T-helper 1 cell (primary cell): Measurements from ENCODE around the gene CPLX3.
A peak's percentile ranks its signal among the peaks of the same experiment; 100 is the strongest.
"Not testable (repeated sequence)": the region's sequence is repeated elsewhere in the genome, so short reads cannot be mapped to it uniquely, and the experiment has no call there.

Experiments used
- DNase-seq, 5 donors: peaks; one replicate each; pipeline ENCODE4 v3.0.0-alpha.2; 2012 to 2020
- total RNA-seq, 4 donors: gene quantifications; one replicate each; lab custom pipeline; 2026; lab: John Stamatoyannopoulos, UW

CPLX3 gene
- 0 reads per million in 4 donors for total RNA-seq

DNA sequence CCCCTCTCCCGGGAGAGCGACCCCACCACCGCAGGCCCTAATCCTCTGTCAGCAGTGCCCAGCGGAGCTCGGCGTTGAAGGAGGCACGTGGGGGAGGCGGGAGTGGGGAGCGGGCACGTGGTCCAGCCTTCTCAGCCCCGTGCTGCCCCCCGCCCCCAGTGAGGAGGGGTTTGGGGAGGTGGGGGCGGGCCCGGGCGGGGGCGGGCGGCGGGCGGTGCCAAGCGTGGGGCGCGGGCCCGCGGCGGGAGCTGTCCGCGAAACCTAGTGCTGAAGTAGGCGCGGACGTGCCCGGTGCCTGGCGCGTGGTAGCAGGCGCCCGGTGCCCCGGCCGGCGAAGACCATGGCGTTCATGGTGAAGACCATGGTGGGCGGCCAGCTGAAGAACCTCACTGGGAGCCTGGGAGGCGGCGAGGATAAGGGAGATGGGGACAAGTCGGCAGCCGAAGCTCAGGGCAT is at the start of gene CPLX3:
TSS of gene CPLX3 (plus strand) at position 264 of the 456 bp plus-strand sequence. CDS start at position 341, 77 bp downstream.
- DNase-seq = peak in 2 of 5 donors; percentile 41 to 48

DNA sequence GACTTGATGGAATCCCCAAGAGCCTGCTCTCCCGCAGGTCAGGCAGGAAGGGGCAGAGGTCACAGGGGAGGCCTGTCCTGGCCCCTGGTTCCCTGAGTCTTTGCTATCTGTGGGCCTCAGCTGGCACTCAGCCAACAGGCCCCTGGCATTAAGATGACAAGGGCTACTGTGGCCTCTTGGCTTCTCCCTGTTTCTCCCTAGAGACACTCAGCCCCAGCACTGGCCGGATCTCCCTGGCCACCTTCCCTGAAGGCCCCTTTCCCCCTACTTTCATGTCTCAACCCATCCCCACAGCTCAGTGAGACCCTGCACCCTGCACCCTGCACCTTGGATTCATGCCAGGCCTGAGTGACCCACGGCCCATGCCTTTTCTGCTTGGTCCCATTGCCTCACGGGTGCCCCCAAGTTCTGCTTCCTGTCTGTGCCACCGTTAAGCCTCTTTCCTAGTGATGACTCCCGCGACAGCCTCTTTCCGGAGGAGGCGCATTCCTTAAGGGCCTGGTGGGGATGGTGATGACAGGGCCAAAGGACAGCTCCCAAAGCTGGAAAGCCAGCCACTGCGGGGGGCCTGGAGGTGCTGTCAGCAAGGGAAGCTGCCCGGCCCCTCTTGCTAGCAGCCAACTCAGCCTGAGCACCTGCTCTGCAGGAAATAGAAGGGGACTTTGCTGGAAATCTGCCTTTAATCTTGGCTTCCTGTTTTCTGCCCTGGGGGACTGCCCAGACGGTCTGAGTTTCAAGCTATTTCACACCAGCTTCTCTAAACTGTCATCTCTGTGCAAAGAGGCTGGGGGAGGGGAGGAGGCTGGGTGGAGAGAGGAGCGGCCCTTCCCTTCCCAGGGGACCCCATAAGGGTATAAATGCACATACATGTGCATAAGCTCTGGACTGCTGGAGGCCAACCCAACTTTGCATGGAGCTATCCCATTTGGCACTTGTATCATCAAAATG is 49.3 kb upstream of the CPLX3 start:
- DNase-seq = peak in 4 of 5 donors; percentile 50 to 85 (median 54)

DNA sequence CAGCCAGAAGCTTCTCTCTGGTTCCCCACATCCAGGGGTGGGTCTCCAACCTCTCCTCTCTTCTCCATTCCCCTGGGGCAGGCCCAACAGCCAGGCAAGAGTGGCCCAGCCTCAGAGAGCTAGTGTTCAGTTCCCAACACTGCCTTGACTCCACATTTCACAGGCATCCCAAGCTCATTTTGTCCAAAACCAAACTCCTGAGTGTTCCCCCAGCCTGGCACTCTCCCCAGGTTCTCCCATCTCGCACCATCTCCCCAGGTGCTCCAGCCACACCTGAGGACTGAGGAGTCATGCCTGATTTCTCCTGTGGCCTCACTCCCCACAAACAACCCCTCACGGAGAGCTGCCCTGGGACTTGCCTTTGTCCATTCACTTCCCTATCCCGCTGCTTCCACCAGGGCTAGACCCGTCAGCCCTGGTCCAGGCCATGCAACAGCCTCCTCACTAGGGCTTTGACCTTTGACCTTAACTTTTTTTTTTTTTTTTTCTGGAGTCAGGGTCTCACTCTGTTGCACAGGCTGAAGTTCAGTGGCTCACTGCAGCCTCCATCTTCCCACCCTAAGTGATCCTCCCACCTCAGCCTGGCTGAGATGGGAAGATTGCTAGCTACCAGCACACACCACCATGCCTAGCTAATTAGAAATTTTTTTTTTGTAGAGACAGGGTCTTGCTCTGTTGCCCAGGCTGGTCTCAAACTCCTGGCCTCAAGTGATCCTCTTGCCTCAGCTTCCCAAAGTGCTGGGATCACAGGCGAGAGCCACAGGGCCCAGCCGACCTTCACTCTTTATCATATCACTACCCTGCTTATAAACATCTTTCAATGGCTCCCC is 48.4 kb upstream of the CPLX3 start:
- DNase-seq = no peak

DNA sequence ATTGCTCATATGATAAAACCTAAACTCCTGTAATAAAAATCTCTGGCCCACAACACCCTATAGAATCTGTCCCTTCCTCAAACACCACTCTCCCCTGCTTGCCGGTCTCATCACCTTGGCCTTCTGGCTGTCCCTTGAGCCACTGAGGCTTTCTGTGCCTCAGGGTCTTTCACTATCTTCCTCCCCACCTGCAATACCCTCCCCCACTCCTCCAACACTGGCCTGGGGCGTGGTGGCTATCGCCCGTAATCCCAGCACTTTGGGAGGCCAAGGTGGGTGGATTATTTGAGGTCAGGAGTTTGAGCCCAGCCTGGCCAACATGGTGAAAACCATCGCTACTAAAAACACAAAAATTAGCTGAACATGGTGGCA is 47.8 kb upstream of the CPLX3 start:
- DNase-seq = no peak

DNA sequence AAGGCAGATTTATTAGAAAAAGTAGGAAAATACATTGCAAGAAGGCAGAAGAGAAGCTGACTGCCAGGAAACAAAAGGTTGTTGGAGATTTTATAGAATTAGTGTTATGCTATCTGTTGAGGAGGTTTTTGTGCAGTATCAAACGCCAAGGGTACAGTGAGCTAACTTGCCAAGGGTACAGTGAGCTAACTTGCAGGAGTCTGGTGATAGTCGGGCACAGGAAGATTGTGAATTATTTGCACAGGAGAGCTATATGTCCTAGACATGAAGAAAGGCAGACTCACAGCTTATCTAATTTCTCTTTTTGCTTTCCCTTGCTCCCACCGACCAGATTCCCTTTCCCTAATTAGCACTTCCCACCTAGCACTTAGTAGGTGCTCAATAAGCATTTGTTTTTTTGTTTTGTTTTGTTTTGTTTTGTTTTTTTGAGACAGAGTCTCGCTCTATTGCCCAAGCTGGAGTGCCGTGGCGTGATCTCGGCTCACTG is 47.2 kb upstream of the CPLX3 start:
- no peak for DNase-seq

GRCh38 chr15:74780523-74781430 is 45.6 kb upstream of the CPLX3 start:
- DNase-seq = peak in 2 of 5 donors; percentile 36 to 84

GRCh38 chr15:74781431-74782258 is 44.8 kb upstream of the CPLX3 start, which contains the start of gene CSK:
TSS of gene CSK (plus strand) at chr15:74782080. CDS start at chr15:74798298, 16,218 bp downstream.
- DNase-seq = peak; percentile 61 to 86 (median 72)

GRCh38 chr15:74782259-74783071 is 44.0 kb upstream of the CPLX3 start:
- peak; percentile 49 to 71 (median 60) for DNase-seq

DNA sequence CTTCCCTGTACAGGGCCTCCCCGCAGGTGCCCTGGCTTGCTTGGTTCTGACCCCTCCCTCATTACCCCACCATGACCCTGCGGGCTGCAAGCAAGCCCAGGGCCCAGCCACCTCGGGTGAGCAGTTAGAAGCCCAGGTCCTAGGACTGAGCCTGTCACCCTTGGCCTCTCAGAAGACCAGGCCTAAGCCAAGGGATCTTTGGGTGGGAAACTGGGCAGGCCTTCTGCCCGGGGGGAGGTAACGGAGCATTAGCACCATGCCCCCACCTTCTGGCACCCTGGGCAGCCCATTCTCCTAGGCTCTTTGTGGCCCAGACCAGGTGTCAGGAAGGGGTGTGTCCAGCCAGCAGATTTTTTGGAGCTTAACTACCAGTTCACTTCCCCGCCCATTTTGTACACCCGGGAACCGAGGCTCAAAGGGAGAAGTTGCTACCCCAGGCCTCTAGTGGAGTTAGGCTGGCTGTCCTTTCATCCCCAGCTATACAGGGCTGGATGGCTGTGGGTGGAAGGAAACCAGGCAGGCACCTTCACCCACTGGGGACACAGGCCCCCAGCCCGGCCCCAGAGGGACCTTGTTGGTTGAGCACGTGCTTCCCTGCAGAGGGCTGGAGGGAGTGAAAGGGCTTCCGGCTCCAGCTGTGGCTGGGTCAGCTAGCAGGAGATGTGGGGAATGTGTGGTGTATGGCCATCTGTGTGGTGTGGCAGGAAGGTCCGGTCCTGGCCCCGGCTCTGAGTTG is 43.2 kb upstream of the CPLX3 start:
- peak in 1 of 5 donors; percentile 51 for DNase-seq

DNA sequence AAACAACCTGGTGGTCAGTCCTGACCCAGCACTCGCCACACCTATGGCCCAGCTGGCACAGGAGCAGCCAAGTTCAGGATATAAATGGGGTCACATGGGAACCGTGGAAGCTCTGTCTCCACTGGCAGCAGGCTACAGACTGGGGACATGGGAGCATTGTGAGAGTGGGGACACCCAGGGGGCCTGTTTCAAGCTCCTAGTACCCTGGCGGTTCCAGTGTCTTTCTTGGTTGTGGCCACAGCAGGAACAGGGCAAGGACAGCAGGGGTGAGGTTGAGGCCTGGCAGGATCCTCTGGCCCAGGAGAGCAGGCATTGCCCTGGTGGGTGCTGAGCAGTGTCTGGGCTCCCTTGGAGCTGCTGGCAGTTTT is 42.6 kb upstream of the CPLX3 start:
- DNase-seq = no peak

DNA sequence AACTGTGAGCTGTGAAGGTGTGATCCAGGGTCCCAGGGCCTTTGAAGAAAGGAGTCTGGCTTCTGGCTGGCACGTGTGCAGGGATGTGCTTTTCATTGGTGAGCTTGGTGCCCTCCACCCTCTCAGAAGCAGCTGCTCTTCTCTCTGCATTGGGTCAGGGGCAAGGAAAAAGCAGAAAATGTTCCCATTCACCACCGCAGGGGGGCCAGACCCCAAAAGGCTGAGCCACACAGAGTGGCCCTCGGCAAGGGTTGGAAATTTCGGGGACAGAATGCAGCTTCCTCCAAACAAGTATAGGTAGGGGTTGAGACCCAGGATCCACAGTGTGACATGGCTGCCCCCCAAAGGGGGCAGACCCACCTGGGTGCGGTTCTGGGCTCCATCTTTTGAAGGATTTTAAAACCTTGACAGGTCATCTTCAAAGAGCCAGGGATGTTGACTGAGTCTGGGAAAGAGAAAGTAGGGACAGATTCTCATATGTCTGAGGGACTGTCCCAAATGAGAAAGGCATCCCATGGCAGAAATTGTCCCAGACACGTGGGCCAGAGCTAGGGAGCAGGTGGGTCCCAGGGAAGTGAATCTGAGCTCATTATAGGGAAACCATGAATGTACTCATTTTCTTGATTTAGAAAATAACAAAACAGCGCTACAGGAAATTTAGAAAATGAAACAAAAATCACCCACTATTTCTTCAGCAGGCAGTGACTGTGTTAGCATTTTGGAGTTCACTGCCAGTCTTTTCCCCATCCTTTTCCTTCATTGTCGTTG is 41.8 kb upstream of the CPLX3 start:
- no peak for DNase-seq

- peak in 1 of 5 donors; percentile 81 for DNase-seq
These were observed 41.0 kb upstream of the CPLX3 start for GRCh38 chr15:74785194-74786032.

GRCh38 chr15:74786081-74786480 is 40.3 kb upstream of the CPLX3 start:
- DNase-seq = not testable (repeated sequence)

DNA sequence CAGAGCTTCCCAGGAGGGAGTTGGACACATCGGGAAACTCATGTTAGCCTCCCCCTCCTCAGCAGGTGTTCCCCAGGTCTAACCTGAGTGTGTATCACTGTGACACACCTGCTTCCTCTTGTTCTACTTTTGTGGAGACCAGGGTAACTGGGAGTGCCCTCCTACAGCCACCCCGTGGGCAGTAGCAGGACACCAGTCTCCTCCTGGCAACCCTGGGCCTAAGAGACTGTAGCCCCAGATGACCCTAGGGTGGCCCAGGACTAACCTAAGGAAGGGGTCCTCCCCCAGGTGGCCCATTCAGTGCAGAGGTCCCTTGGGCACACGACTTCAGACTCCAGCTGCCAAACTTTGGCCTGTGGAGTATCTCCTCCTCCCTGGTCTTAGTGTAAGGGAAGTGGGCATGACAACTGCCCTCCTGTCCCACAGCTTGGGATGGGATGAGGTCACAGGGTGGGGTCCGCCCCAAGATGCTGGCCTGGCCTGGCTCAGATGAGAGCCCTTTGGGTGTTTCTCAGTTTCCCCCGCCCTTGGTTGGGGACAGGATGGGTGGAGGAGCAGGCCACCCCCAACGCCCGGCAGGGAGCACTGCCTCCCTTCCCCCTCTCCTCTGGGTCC is 39.8 kb upstream of the CPLX3 start:
- DNase-seq = peak in 1 of 5 donors; percentile 57

DNA sequence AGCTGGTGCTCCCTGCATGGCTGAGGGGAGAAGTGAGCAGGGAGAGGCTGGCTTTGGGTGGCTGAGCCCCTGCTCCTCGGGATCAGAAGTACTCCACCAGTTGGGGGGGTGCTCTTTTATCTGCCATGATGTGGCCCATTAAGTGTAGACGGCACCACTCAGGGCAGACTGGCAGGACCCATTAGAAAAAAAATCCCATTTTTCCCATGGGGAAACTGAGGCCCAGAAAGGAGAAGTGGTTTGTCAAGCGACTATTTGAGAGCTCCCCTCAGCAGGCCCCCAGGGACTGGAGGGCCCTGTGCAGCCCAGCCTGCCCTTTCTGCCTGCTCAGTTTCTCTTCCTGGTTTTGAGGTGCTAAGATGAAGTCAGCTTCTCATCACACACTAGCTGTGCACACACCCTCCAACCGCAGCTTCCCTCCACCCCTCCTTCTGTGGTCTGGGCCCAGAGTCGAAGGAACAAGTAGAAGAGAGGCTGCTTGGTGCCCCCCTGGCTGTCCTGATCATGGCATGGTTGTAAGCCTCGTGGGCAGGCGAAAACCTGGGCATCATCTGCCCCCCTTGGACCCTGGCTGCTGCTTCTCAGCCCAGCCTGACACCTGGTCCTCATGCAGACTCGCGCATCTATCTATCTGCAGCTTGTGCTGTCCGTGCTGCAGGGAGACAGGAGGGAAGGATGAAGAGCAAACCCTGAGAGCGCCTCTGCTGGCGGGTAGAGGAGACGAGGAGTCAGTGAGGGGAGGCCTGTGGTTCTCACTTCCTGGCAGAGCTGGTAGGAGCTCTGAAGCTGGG is 39.0 kb upstream of the CPLX3 start:
- peak; percentile 77 to 96 (median 88) for DNase-seq

DNA sequence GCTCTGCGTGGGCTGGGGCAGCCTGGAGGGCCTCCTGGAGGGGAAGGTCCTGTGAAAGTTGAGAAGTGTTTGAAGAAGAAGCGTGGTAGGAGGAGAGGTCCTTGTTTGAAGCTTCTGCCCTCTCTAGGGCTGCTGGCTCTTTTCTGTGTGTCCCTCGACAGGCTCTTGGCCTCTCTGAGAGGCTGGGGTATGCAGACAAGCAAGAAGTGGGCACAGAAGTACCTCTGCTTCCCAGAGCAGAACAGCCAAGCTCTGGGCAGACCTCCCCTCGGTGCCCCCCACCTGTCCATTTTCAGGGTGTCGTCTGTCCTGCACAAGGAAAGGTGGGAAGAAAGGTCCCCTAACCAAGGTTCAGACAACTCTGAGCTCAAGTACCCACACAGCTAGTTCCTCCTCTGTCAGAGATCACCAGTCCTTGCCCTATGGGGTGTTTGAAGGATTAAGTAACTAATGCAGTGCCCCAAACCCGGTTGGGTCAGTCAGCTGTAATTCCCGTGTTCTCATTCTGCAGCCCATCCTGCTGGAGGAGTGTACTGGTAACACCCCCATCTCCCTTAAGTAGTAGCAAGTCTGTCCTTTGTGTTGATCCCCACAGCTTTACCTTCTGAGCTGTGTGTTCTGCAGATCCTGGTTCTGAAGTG is 38.3 kb upstream of the CPLX3 start:
- DNase-seq = no peak
